ELF-1 (cell line): ENCODE data around the gene NUDT3.
"Not testable (repeated sequence)": the region's sequence is repeated elsewhere in the genome, so short reads cannot be mapped to it uniquely, and the experiment has no call there.

Experiments used
- DNase-seq: peaks from one replicate; pipeline ENCODE4 v3.0.0-alpha.2; 2016; ENCODE audit warnings: low read depth, low spot score

NUDT3 gene

GRCh38 chr6:34343806-34344205 lies 48.7 kb downstream of the NUDT3 start:
- DNase-seq, result no peak

GRCh38 chr6:34342247-34342646 lies 50.2 kb downstream of the NUDT3 start:
- DNase-seq, result no peak

GRCh38 chr6:34341481-34341971 lies 50.9 kb downstream of the NUDT3 start:
- no peak for DNase-seq

GRCh38 chr6:34340906-34341480 lies 51.5 kb downstream of the NUDT3 start:
- no peak for DNase-seq

GRCh38 chr6:34340394-34340793 lies 52.1 kb downstream of the NUDT3 start:
- DNase-seq, result no peak

- DNase-seq, result no peak
Observed at GRCh38 chr6:34339971-34340370, 52.5 kb downstream of the NUDT3 start.

- no peak for DNase-seq
Observed at GRCh38 chr6:34339432-34339831, 53.0 kb downstream of the NUDT3 start.

GRCh38 chr6:34338811-34339210 lies 53.7 kb downstream of the NUDT3 start:
- no peak for DNase-seq

- DNase-seq, result no peak
Observed at GRCh38 chr6:34338377-34338776, 54.1 kb downstream of the NUDT3 start.

GRCh38 chr6:34334796-34335416 lies 57.6 kb downstream of the NUDT3 start:
- no peak for DNase-seq

GRCh38 chr6:34333858-34334257 lies 58.6 kb downstream of the NUDT3 start:
- no peak for DNase-seq

- no peak for DNase-seq
Observed at GRCh38 chr6:34332251-34333198, 59.9 kb downstream of the NUDT3 start.

GRCh38 chr6:34331371-34332050 lies 61.0 kb downstream of the NUDT3 start:
- DNase-seq, result no peak

GRCh38 chr6:34329814-34330213 lies 62.7 kb downstream of the NUDT3 start:
- not testable (repeated sequence) for DNase-seq

GRCh38 chr6:34328969-34329368 lies 63.5 kb downstream of the NUDT3 start:
- no peak for DNase-seq

- DNase-seq, result peak; percentile 29
Observed at GRCh38 chr6:34327313-34328205, 64.9 kb downstream of the NUDT3 start.

GRCh38 chr6:34325633-34326032 lies 66.8 kb downstream of the NUDT3 start:
- DNase-seq, result no peak

- peak; percentile 72 for DNase-seq
Observed at GRCh38 chr6:34324738-34325444, 67.6 kb downstream of the NUDT3 start.

- DNase-seq, result not testable (repeated sequence)
Observed at GRCh38 chr6:34324221-34324620, 68.2 kb downstream of the NUDT3 start.

- DNase-seq, result no peak
Observed at GRCh38 chr6:34323300-34323699, 69.2 kb downstream of the NUDT3 start.
